HG02642 (cell line): ENCODE data around the gene FAM209A.
"Not testable (repeated sequence)": the region's sequence is repeated elsewhere in the genome, so short reads cannot be mapped to it uniquely, and the experiment has no call there.

Experiments
- ATAC-seq: cut with Tn5 transposase; IDR thresholded peaks from one replicate; pipeline ENCODE4 v1.9.1; 2021; ENCODE audit warnings: mild to moderate bottlenecking; ENCODE audit not compliant: unreplicated experiment, poor library complexity

Gene FAM209A, protein sequence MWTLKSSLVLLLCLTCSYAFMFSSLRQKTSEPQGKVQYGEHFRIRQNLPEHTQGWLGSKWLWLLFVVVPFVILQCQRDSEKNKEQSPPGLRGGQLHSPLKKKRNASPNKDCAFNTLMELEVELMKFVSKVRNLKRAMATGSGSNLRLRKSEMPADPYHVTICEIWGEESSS

GRCh38 chr20:56524444-56524843, at the start of gene FAM209A:
Gene FAM209A (plus strand): TSS chr20:56524744. CDS start chr20:56524809, 65 bp downstream.
- ATAC-seq = not testable (repeated sequence)

GRCh38 chr20:56483970-56484369, 40.6 kb upstream of the FAM209A start:
- ATAC-seq = no peak

- no peak for ATAC-seq
Measured at GRCh38 chr20:56487216-56487615, 37.3 kb upstream of the FAM209A start.

DNA sequence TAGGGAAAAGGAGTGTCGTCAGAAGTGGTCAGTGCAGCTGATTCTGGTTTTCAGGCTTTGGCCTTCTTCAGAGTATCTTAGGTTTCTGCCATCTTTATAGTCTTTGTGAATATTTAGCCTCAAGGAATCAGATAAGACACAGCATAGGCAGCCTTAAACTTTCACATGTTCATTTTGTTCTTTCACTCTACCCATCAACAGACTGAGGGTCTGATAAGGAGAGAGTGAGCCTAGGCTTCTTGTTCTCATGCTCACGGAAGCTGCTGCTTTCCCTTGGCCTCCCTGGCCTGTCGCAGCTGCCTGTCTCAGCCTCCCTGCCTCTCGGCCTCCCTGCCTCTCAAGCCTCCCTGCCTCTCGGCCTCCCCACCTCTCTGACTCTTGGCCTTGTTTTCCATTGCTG, 36.0 kb upstream of the FAM209A start:
- ATAC-seq = no peak

- ATAC-seq = no peak
Measured at GRCh38 chr20:56501116-56501515, 23.4 kb upstream of the FAM209A start.

- ATAC-seq = no peak
Measured at GRCh38 chr20:56503916-56504315, 20.6 kb upstream of the FAM209A start.

DNA sequence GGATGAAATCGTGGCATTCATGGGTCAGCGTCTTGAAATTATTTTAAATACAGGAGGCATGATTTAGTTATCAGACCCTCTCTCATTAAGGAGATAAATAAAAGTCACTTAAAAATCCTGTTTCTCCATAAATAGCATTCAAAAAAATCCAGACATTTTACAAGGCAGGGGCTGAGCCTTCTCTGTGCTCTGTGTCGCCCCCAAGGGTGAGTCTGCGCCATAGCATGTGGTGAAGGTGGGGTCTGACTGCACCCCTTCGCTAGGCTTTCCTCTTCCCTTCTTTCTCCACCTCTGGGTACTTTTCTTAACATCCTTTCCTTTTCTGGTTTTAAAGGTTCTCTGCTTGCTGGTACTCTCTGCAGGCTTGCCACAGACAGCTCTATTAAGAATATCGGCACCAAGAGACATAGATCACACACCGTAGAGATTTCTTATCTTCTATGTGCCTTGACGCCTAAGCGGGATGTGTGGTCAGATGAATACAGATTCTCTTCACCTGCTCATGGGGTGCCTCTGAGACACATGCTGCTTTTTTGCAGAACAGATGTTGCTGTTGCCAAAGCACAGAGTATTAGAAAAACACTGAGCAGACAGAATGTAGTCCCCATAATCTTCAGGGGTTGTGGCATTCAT, 20.1 kb upstream of the FAM209A start:
- ATAC-seq = no peak

- no peak for ATAC-seq
Measured at GRCh38 chr20:56506103-56506502, 18.4 kb upstream of the FAM209A start.

GRCh38 chr20:56511926-56512325, 12.6 kb upstream of the FAM209A start:
- no peak for ATAC-seq

DNA sequence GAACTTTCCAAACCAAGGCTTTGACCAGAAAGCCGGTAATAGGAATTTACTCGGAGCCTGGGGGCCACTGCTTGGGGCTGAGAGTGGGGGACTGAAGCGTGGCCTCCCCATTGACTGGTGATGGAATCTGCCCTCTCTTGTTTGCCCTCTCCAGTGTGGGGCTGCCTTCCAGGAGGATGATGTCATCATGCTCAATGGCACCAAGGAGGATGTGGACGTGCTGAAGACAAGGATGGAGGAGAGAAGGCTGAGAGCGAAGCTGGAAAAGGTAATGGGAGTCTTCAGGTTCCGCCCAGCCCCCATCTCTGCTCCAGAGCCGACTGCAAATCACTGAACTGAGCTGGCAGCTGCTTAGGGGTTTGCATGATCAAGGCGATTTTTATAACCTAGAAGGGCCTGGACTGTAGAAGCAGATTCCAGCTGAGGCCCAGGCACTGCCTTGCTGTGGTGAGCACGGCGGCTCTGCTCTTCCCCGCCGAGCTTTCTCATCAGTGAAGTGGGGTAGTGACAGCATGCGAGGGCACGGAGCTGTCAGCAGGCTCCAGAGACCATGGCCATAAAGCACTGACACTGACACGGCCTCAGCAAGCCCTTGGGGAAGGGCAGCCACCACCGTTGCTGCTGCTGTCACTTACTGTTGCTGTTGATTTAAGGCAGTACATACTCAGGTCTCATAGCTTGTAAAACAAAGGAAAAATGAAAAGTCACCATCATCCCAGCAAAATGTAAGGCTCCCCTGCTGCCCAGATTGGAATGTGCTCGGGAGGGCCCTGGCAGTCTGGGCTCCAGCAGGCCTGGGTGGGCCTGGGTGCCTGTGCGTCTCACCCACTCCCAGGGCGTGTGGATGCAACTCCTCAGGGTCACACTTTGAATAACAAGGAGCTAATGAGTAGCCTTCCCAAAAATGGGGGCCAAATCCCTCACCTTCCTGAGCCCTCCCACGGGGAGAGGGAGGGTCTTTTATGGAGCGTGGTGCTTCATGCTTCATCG, 11.1 kb upstream of the FAM209A start:
- no peak for ATAC-seq

GRCh38 chr20:56516631-56517030, 7.9 kb upstream of the FAM209A start:
- ATAC-seq = no peak

DNA sequence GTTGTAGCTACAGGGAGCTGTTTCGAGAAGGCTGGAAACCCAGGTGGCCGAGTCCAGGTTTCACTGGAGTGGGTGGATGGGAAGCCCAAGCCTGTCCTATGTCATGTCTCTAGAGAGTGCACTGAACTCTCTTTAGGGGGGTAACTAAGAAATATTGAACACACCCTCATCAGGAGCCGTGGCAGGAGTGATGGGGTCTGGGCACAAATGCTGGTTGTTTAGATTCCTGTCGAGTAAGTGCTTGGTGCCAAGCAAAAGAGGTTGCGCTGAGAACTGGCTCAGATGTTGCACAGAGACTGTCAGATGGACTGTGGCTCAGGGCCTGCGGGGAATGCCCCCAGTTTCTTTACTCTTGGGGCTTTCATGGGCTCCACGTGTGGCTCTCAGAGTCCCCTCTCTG, 7.3 kb upstream of the FAM209A start:
- ATAC-seq = no peak

DNA sequence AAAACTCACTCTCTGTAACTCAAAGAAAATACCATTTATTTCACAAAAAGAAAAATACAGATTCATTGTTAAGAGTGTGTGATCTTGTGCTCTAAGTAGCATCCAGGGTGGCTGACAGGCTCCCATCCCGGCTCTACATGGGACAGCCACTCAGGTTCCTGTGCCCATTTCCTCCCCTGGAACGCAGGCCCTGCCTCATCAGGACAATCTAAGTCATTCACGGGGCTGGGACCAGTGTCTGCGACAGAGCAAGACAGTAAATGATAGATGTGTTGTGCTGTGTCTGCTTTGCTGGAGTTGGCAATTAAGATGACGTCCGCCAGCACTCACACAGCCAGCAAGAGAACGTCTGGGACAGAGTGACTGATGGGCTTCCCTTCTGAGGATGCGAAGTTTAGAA, 6.9 kb upstream of the FAM209A start:
- no peak for ATAC-seq

DNA sequence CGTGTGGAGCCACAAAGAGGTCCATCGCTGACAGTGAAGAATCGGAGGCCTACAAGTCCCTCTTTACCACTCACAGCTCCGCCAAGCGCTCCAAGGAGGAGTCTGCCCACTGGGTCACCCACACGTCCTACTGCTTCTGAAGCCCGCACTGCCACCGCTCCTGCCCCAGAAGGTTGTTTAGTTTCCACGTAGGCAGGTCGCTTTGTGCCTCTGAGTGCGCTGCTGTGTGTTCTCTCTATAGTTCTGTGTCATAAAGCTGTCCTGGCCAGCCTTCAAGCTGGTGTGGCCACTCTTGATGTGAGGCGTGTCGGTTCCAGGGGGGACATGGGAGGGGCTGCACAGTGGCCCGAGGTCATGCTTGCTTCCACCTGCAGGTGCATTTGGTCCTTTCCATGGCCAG, 6.4 kb upstream of the FAM209A start:
- no peak for ATAC-seq

DNA sequence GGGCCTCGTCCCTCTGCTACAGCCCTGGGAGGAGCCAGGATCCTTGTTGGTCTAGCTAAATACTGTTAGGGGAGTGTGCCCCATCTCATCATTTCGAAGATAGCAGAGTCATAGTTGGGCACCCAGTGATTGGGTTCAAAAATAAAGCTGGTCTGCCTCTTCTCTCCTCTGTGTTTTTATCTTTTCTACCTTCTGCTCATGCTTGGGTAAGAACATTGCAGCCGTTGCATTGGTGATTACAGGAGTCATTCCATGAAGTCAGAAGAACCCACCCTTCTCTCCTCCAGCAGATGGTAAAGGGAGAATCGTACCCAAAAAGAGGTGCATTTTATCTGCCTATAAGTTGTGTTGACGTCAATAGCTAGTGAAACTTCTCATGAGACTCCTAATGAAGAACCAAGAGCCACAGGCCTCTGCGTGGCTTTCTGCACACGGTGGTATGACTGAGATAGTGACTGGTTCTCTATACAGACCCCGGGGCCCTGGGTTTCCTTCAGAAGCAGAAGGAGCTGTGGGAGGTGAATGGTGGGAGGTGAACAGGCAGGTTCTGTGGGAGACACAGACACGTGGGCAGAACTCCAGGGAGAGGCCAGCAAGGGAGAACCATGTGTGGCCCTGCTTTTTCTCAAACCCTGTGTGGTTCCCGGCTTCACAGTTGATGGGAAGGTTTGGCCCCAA, 5.7 kb upstream of the FAM209A start:
- no peak for ATAC-seq

DNA sequence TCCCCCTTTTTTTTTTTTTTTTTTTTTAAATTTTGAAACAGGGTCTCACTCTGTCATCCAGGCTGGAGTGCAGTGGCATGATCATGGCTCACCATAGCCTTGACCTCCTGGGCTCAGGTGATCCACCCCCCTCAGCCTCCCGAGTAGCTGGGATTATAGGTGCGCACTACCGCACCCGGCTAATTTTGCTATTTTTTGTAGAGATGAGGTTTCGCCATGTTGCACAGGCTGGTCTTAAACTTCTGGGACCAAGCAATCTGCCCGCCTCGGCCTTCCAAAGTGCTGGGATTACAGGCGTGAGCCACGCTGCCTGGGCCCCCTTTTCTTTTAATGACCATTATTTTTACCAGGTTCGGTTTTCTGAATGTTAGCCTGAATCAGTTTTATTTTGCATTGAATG, 5.0 kb upstream of the FAM209A start:
- no peak for ATAC-seq

GRCh38 chr20:56520180-56520579, 4.4 kb upstream of the FAM209A start:
- ATAC-seq = no peak

GRCh38 chr20:56520746-56521354, 3.7 kb upstream of the FAM209A start:
- not testable (repeated sequence) for ATAC-seq

DNA sequence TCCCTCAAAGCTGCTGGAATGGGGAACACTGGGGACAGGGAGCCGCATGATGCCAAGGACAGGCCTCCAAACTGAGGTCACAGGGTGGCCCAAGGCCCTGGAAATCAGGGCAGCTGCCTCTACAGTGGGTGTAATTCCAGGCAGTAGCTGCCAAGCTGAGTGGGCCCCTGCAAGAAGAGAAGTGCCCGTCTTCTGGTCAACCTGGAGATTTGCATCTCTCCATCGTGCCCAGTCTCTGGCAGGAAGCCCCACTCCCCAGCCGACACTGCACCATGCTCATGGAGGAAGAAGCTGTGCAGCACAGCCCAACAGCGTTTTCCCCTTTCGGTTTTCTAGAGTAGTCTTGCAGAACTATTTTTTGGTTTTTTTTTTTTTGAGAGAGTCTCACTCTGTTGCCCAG, 2.2 kb upstream of the FAM209A start:
- no peak for ATAC-seq

GRCh38 chr20:56527521-56527920, 3.0 kb downstream of the FAM209A start:
- ATAC-seq = no peak
